ACHN (cell line): ENCODE results near the gene CALHM2.

Source experiments
- DNase-seq: peaks from one replicate; pipeline ENCODE4 v3.0.0-alpha.2; 2015
- in situ Hi-C: cut with HindIII; loops from 2 replicates; pipeline ENCODE4 v1.10.0; 2017; ENCODE audit warnings: low sequenced_read_pairs, low pct_ligation_motif_present, low pct_unique_long_range_greater_than_20kb

The CALHM2 gene

DNA sequence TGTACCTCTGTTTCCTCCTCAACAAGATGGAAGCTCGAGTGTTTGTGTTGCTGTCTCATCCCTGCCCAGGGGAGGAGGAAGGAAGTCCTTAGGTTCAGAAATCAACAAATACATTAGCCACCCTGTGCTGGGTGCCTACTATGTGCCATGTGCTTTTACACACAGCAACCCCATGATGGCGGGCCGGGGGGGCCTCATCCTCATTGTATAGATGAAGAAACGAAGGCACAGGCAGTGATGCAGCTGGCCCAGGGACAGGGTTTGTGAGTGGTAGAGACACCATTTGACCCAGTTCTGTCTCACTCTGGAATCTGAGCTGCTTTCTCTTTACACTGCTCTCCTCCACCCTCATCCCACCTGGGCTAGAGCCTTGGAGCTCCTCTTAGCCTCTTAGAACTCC, 1.9 kb upstream of the CALHM2 start:
- DNase-seq: no peak

DNA sequence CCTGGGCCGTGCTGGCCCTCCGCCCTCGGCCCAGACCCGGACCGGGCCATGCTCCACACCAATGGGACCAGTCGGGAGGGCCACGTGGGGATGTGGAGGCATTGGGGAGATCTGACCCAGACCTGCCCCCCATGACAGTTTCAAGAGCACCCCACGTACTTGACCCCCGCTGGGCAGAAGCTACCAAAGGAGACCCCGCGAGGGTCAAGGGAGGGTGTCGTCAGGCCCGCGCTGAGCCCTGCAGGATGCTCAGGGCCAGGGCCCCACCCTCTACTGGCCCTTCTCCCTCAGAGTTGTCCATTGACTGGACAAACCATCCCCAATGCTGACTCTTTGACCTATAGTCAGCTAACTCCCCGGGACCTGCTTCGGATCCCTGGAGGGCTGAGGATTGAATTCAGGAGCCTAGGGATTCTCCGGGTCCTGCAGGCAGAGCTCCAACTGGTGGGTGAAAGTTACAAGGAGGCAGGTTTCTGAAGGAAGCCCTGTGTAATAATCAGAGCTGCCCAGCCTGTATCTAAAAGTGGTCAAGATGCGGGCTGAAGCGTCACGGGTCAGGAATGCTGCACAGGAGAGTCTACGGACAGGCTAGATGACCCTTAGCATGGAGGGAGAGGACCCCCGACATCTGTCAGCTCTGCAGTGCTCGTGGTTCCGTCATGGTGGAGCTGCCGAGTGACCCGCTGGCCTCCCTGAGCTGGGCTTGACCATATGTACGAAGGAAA, 498 bp upstream of the CALHM2 start:
- in situ Hi-C loops: no loop called here
- no peak for DNase-seq

More for the DNA sequence above, 1.9 kb upstream of the CALHM2 start:
- in situ Hi-C loops: no loop called here

- in situ Hi-C loops: no loop called here
- DNase-seq: no peak
Observed at GRCh38 chr10:103451091-103451813, 918 bp downstream of the CALHM2 start.

GRCh38 chr10:103450201-103450695, 1.9 kb downstream of the CALHM2 start:
- DNase-seq: no peak
- in situ Hi-C loops: no loop called here

DNA sequence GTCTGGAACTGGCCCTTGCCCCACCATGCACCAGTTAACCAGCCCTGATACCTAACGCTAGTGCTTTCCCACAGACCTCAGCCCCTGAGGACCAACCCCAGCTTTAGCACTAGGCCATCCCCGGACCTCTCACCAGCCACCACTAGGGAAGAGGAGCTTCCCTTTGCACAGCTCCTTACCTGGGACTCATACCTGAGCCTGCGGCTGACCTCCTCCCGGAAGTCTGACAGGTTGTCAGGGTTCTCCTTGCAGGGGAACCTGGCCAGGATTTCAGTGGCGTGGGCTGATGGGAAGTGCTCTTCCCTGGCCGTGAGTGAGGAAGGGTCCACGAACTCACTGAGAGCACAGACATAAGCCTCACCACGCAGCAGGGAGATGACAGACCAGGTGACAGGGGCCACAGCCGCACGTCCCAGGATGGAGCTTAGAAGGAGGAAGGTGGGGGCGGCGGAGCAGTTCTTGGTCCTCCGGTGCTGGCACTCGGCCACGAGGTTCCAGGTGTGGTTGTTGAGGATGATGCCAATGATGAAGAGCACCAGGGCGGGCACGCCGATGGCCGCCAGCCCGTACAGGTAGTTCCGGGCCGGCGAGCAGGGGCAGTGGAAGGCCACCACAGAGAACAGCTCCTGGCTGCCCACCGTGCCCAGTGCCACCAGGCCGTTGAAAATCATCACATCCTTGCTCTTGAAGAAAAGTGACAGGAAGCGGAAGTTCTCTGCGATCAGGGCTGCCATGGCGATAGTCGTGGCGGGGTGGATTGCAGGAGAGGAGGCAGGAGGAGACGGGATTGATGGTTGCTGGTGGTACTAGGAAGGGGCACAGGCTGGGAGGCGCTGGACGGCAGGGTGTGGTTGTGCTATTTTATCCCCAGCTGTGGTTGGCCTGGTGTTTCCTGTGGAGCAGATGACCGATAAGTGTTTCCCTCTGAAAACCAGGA, 2.7 kb downstream of the CALHM2 start:
- DNase-seq: no peak
- in situ Hi-C loops: no loop called here

DNA sequence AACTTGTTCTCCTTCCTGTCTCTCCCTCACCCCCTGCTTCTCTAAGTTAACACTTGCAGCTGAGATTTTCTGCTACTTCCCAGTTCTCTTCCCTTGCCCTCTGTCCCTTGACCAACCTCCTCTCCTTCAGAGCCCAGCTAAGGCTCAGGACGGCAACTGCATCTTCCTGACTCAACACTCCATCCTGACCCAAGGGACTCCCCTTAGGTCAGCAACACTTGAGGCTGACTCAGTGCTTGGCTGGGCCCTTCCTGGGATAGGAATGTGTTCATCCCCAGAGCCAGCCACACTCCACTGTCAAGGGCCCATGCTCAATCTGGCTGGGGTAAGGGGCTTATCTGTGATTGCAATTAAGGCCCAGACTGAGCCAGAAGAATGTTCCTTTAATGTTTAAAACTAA, 3.4 kb downstream of the CALHM2 start:
- DNase-seq: peak; percentile 73
- in situ Hi-C loops: no loop called here

DNA sequence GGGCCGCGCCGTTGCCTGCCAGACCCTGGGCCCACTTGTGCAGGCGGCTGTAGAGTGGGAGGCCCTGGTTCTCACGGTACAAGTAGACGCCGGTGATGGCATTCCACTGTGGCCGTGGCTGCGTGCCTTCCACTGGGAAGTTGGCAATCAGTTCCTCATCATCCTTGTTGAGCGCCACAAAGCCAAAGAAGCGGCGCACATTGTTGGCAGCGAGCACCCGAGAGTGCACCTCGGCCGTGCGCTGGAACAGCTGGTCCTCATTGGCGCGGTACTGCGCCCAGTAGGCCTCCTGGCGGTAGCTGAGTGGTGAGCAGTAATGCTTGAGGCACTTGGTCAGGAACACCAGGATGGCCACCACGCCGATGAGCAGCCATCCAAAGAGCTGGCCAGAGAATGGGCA, 5.0 kb downstream of the CALHM2 start:
- in situ Hi-C loops: no loop called here
- DNase-seq: no peak

- no peak for DNase-seq
- in situ Hi-C loops: no loop called here
Observed at GRCh38 chr10:103445767-103446567, 6.2 kb downstream of the CALHM2 start.

DNA sequence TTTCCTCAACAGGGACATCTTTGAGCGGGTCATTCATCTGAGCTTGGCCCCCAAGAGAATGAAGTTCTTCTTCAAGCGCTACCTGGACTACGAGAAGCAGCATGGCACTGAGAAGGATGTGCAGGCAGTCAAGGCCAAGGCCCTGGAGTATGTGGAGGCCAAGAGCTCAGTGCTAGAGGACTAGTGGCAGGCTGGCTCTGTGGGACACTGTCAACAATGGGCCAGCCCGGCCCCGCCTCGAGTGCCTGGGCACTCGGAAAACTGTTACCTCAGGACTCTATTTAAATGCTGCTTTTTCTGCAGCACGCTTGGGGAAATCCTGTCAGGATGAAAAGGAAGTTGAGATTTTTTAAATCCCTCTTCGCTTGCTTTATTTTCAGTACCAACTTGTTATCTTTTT, 6.8 kb downstream of the CALHM2 start:
- no peak for DNase-seq
- in situ Hi-C loops: no loop called here

DNA sequence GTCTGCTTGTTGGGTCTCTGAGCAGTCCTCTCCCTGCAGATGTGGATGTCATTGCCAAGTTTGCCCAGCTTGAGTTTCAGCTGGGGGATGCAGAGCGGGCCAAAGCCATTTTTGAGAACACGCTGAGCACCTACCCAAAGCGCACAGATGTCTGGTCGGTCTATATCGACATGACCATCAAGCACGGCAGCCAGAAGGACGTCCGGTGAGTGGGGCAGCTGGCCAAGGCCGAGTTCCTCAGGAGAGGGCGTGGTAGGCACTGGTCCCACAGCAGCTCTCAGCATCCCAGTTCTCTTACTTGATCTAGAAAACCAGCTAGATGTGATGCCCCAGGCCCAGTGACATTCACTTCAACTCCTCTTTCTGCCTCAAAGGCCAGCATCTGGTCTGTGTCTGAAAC, 7.7 kb downstream of the CALHM2 start:
- in situ Hi-C loops: no loop called here
- no peak for DNase-seq

DNA sequence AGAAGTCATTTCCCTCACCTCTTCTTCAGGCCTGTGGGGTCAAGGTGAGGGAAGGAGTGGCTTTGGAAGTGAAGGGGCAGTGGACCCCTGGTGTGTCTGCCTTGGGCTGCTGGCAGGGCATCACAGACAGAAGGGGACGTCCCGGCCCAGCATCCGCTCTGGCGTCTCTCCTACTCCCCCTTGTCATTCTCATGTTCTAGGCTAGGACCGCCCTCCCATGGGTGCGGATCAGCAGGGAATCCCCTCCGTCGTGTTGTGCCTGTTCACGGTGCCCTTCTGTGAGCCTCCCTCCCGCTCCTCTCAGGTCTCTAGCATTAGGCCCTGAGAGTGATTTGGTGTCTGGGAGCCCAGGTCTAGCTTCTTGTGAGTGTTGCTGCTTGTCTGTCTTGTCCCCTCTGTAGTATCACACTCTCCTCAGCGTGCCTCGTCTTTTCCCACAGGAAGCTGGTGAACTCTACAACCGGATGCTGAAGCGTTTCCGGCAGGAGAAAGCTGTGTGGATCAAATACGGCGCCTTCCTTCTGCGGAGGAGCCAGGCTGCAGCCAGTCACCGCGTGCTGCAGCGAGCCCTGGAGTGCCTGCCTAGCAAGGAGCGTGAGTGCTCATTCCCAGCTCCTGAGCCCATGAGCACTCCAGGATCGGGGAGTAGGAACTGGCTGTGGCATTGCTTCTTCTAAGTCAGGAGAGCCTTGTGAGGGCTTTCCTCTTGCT, 8.5 kb downstream of the CALHM2 start:
- in situ Hi-C loops: no loop called here
- DNase-seq: no peak

DNA sequence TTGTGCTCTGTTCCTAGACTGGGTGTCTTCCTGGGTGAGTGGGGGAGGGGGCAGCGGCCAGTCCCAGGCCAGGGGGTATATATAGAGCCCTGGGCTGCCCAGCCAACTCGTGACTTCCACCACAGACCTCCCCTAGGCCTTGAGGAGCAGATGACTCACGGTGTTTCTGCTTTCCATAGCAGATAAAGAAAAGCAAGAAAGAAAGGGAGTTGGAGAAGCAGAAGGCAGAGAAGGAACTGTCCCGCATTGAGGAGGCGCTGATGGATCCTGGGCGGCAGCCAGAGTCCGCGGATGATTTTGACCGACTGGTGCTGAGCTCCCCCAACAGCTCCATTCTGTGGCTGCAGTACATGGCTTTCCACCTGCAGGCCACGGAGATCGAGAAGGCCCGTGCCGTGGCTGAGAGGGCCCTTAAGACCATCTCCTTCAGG, 10.1 kb downstream of the CALHM2 start:
- DNase-seq: no peak
- in situ Hi-C loops: no loop called here

DNA sequence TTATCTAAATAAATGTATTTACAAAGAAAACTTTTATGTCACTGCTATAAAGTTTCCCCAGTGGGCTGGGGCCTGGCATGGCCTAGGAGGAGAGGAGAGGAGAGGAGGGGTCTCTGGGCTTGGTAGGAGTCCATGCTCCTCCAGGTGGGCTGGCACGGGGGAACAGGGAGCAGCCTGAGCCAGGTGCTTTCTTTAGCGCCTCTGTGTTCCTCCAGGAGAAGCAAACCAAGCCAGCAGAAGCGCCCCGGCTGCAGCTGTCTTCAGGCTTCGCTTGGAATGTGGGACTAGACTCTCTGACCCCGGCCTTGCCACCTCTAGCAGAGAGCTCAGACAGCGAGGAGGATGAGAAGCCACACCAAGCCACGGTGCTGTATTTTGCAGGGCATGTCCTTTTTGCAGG, 10.6 kb downstream of the CALHM2 start:
- DNase-seq: no peak
- in situ Hi-C loops: no loop called here

- no peak for DNase-seq
- in situ Hi-C loops: no loop called here
Observed at GRCh38 chr10:103441206-103441605, 11.0 kb downstream of the CALHM2 start.

DNA sequence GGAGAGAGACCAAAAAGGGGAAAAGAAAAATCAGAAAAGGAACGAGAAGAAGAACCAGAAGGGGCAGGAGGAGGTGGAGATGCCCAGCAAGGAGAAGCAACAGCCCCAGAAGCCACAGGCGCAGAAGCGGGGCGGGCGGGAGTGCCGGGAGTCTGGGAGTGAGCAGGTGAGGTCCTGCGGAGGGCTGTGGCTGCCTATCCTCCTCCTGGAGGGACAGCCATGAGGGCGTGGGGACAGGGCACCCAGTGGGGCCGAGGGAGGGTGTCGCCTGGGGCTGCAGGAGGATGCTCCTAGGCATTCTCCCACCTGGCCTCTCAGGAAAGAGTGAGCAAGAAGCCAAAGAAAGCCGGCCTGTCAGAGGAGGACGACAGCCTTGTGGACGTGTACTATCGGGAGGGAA, 11.8 kb downstream of the CALHM2 start:
- DNase-seq: no peak
- in situ Hi-C loops: no loop called here

GRCh38 chr10:103439776-103440175, 12.4 kb downstream of the CALHM2 start:
- in situ Hi-C loops: no loop called here
- no peak for DNase-seq

DNA sequence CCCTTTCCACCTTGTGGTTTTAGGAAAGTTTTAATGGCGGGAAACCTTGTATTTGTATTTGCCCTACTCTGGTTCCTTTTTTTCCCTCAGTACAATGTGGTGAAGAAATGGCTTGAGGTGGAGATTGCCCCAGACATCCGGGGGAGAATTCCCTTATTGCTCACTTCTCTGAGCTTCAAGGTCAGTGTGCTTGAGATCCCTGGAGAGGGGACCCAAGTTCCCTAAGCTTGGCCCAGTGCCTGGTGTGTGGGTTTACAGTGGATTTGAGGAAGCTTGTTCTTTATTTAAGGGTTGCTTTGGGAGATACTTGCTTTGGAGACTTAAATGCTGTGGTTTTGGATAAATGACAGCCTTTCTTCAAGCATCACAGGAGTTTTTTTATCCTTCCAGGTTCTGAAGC, 18.3 kb downstream of the CALHM2 start:
- in situ Hi-C loops: no loop called here
- DNase-seq: no peak

DNA sequence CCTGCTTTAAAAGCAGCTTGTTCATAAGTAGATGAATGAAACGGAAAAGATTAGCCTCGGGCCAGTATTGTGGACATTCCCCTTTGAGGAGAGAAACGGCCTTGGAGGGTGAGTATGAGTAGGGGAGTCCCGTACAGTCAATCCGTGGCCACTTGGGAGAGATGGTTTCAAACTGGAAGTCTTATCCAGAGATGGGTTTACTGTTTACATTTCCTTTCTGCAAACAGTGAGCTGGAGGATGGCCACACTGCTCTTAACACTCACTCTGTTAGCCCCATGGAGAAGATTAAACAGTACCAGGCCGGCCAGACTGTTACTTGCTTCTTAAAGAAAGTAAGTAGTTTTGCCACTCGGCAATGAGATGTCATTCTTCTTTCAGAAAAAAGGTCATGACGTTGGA, 20.3 kb downstream of the CALHM2 start:
- DNase-seq: no peak
- in situ Hi-C loops: no loop called here
